ENCODE data around the gene GALNT2. TPM values are rescaled to one million over a fixed set of nuclear protein-coding genes. Genes with fewer than 3 reads are reported as not detected.

Gene GALNT2
- total and polyA plus RNA-seq, 2 of the 13 experiments (the other 11 are each of a cell fraction or from before 2014, with no cell fraction given), result 39.3 to 39.6 TPM

DNA sequence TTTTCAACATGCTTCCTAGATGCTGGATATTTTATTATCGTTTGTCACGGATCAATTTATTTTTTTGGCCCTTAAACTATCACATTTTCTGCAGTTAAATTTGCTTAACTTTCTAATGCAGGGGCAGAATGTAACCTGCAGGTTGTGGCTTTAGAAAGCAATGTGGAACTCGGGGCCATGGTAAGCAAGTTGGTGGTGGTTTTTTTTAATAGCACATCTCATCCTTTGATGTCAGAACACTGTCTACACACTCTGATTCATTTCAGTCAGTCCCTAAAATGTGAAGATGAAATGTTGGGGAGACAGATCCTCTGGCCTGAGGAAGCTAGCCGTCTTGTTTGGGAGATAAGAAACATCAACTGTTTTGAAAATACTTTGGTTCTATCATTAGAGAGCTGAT, 89.5 kb downstream of the GALNT2 start:
- ChIA-PET POLR2A (no interaction called here), CTCF (ENCODE audit: low intra/inter-chr PET ratio, low total read pairs) (no interaction called here)
- no peaks in the 10 kb centered on the region for H4K20me1 ChIP-seq (ENCODE audit: insufficient read depth, low read length)
- 97% methylated on average over 4 of the region's 4 CpGs for WGBS (ENCODE audit: low lambda C conversion rate)
- peaks cover 89% of the 10 kb centered on the region for H3K4me1 ChIP-seq (ENCODE audit: insufficient read depth, low read length)
- H3K9ac ChIP-seq (ENCODE audit: insufficient read depth, low read depth, low read length), result no peak overlapping the region
- H3K27me3 ChIP-seq (ENCODE audit: control insufficient read depth in 1 of 2, insufficient read depth in 2 of 2, low read length in 2 of 2), result no peaks in the 10 kb centered on the region
- no TSS peak for BruUV-seq (replicated peaks)
- ATAC-seq (no peak), FAIRE-seq (no peak), DNase-seq (ENCODE audit: low spot score) (no peak)
- H3K4me2 ChIP-seq (ENCODE audit: low read depth, low read length), result no peak overlapping the region
- no peaks in the 10 kb centered on the region for H3K36me3 ChIP-seq (replicated peaks in 1 of 2; ENCODE audit: control insufficient read depth in 1 of 2, insufficient read depth in 2 of 2, low read length in 2 of 2)
- in situ Hi-C loops (cut with HindIII; ENCODE audit: extremely low pct_ligation_motif_present, low pct_unique_long_range_greater_than_20kb), result no loop called here
- TF ChIP-seq HDAC2 (CRISPR knock-in tag; IDR thresholded peaks at IDR 0.05) (no peak), FOXK2 (IDR thresholded peaks at IDR 0.05) (no peak), PAXIP1 (CRISPR knock-in tag; conservative IDR thresholded peaks at IDR 0.05) (no peak), ZSCAN22 (CRISPR knock-in tag; IDR thresholded peaks at IDR 0.05) (no peak), SALL2 (CRISPR knock-in tag; IDR thresholded peaks at IDR 0.05) (no peak), ZBTB20 (CRISPR knock-in tag; IDR thresholded peaks at IDR 0.05; ENCODE audit: borderline replicate concordance, low read depth) (no peak), PBX2 (CRISPR knock-in tag; IDR thresholded peaks at IDR 0.05) (no peak), SATB2 (CRISPR knock-in tag; IDR thresholded peaks at IDR 0.05) (no peak), CREB1 (IDR thresholded peaks at IDR 0.05) (no peak), CREB1 (CRISPR knock-in tag; IDR thresholded peaks at IDR 0.05) (no peak), ERF (CRISPR knock-in tag; IDR thresholded peaks at IDR 0.05) (no peak)
- no peaks in the 10 kb centered on the region for H3K9me3 ChIP-seq (ENCODE audit: low read length)
- H3K79me2 ChIP-seq (ENCODE audit: insufficient read depth, low read length), result peaks cover 44% of the 10 kb centered on the region
- H3K4me3 ChIP-seq (replicated peaks in 1 of 3; ENCODE audit: insufficient read depth in 1 of 3, low read depth in 2 of 3, low read length in 3 of 3), result no peak overlapping the region
- H3K27ac ChIP-seq (ENCODE audit: extremely low read length, insufficient read depth, low read length), result no peak overlapping the region
- intact Hi-C loops (cut with micrococcal nuclease; ENCODE audit: unreplicated experiment), result no loop called here
- H2AFZ ChIP-seq (ENCODE audit: low read length), result no peak overlapping the region

Data from HepG2 (cell line).